ENCODE results near the gene NSD1. TPM values are rescaled to one million over a fixed set of nuclear protein-coding genes. Genes with fewer than 3 reads are reported as not detected.

NSD1 gene
- total RNA-seq, 2 experiments from 2014 or later: 91.8 to 98.4 TPM

DNA sequence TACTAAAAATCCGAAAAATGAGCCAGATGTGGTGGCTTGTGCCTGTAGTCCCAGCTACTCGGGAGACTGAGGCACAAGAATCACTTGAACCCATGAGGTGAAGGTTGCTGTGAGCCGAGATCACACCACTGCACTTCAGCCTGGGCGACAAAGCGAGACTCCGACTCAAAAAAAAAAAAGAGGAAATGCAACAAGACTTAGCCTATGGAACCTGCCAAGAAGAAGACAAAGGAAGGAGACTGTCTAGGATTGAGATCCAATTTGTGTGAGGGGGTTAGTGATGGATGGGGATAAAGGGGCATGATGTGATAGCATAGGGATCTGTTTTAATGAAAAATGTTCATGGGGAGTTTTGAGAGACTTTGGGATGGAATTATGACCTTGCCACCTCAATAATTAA lies 97.1 kb downstream of the NSD1 start:
- Mint-ChIP-seq H3K27ac (no peak overlapping the region), H3K27me3 (ENCODE audit: low read depth) (no peaks in the 10 kb centered on the region), H3K36me3 (ENCODE audit: low read depth) (peaks cover 17% of the 10 kb centered on the region), H3K4me3 (no peak overlapping the region), H3K9me3 (ENCODE audit: insufficient read depth) (no peaks in the 10 kb centered on the region), H3K4me1 (ENCODE audit: low read depth) (no peaks in the 10 kb centered on the region)
- POLR2A ChIA-PET: no interaction called here
- ATAC-seq: no peak
- CTCF ChIA-PET: no interaction called here
- no peak for DNase-seq

DNA sequence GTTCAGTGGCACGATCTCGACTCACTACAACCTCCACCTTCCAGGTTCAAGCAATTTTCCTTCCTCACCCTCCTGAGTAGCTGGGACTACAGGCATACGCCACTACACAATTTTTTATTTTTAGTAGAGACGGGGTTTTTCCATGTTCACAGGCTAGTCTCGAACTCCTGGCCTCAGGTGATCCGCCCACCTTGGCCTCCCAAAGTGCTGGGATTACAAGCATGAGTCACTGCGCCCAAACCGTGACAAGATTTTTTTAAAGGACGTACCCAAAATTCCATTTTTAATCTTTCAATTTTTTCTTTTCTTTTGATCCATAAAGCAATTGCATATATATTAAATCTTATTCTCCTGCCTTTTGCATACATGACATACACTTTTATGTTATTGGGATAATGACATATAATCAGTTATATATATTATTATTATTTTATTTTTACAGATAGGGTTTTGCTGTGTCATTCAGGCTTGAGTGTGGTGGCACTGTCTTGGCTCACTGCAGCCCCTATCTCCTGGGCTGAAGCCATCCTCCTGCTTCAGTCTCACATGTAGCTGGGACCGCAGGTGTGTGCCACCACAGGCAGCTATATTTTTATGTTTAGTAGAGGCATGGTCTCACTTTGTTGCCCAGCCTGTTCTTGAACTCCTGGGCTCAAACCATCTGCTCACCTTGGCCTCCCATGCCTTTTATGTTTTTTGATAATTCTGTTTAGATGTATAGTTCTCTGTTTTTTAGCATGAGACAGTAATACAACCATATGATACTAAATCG lies 98.1 kb downstream of the NSD1 start:
- Mint-ChIP-seq H3K4me3 (no peak overlapping the region), H3K36me3 (ENCODE audit: low read depth) (peaks cover 21% of the 10 kb centered on the region), H3K27ac (no peak overlapping the region), H3K27me3 (ENCODE audit: low read depth) (no peaks in the 10 kb centered on the region), H3K9me3 (ENCODE audit: insufficient read depth) (no peaks in the 10 kb centered on the region), H3K4me1 (ENCODE audit: low read depth) (no peaks in the 10 kb centered on the region)
- DNase-seq: no peak
- POLR2A ChIA-PET: no interaction called here
- CTCF ChIA-PET: no interaction called here
- ATAC-seq: no peak

DNA sequence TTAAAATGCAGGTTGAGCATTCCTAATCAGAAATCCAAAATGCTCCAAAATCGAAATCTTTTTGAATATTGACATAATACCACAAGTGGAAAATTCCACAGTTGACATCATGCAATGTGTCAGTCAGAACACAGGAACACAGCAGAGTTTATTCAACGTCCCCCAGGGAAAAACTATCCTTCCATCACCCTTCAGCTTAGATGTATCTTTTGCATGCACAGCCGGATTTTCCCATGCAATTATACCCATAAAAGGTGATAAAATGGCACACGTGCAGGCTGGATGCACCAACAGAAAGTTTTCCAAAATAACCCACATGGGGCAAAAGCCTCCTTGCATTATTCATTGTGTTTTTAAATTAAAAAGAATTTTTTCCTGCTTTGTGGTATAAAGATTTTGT lies 98.8 kb downstream of the NSD1 start:
- DNase-seq (no peak), ATAC-seq (no peak)
- H3K27ac Mint-ChIP-seq: no peak overlapping the region
- H3K4me3 Mint-ChIP-seq: no peak overlapping the region
- H3K27me3 Mint-ChIP-seq (ENCODE audit: low read depth): no peaks in the 10 kb centered on the region
- H3K4me1 Mint-ChIP-seq (ENCODE audit: low read depth): no peaks in the 10 kb centered on the region
- no peaks in the 10 kb centered on the region for H3K9me3 Mint-ChIP-seq (ENCODE audit: insufficient read depth)
- ChIA-PET CTCF (no interaction called here), POLR2A (interaction anchor here (1.1 kb wide), 1 partner anchor 13 kb away, joined by 4 read pairs; no protein-coding TSS in a partner anchor)
- peaks cover 24% of the 10 kb centered on the region for H3K36me3 Mint-ChIP-seq (ENCODE audit: low read depth)

DNA sequence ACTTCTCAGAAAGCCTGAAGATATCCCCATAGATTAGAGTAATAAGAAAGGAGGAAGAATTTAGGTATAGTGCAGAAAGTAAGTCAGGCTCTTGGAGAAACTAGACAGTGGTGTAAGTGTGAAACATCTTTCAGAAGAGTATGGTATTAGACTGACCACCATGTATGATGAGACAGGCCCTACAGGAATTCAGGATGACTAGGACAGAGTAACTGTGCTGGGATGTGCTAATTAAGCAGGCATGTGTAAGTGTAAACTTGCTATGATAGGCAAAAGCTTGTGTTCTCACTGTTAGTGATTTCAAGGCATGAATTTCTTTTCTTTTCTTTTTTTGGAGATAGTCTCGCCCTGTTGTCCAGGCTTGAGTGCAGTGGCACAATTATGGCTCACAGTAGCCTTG lies 99.2 kb downstream of the NSD1 start:
- Mint-ChIP-seq H3K4me1 (ENCODE audit: low read depth) (no peaks in the 10 kb centered on the region), H3K9me3 (ENCODE audit: insufficient read depth) (no peaks in the 10 kb centered on the region), H3K27me3 (ENCODE audit: low read depth) (no peaks in the 10 kb centered on the region), H3K36me3 (ENCODE audit: low read depth) (peaks cover 27% of the 10 kb centered on the region), H3K4me3 (no peak overlapping the region), H3K27ac (no peak overlapping the region)
- ChIA-PET POLR2A (interaction anchor here (1.1 kb wide), 1 partner anchor 12 kb away, joined by 4 read pairs; no protein-coding TSS in a partner anchor), CTCF (no interaction called here)
- no peak for ATAC-seq
- no peak for DNase-seq

DNA sequence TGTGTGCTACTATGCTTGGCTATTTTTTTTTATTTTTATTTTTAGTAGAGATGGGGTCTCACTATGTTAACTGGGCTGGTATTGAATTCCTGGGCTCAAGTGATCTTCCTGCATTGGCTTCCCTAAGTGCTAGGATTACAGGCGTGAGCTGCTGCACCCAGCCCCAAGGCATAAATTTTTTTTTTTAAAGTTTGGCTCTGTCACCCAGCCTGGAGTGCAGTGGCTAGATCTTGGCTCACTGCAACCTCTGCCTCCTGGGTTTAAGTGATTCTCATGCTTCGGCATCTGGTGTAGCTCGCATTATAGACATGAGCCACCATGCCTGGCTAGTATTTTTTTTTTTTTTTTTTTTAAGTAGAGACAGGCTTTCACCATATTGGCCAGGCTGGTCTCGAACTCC lies 99.6 kb downstream of the NSD1 start:
- Mint-ChIP-seq H3K27me3 (ENCODE audit: low read depth) (no peaks in the 10 kb centered on the region), H3K4me1 (ENCODE audit: low read depth) (no peaks in the 10 kb centered on the region), H3K9me3 (ENCODE audit: insufficient read depth) (no peaks in the 10 kb centered on the region), H3K36me3 (ENCODE audit: low read depth) (peaks cover 31% of the 10 kb centered on the region), H3K27ac (no peak overlapping the region), H3K4me3 (no peak overlapping the region)
- ChIA-PET POLR2A (interaction anchor here (1.1 kb wide), 1 partner anchor 12 kb away, joined by 4 read pairs; no protein-coding TSS in a partner anchor), CTCF (no interaction called here)
- ATAC-seq (no peak), DNase-seq (no peak)

DNA sequence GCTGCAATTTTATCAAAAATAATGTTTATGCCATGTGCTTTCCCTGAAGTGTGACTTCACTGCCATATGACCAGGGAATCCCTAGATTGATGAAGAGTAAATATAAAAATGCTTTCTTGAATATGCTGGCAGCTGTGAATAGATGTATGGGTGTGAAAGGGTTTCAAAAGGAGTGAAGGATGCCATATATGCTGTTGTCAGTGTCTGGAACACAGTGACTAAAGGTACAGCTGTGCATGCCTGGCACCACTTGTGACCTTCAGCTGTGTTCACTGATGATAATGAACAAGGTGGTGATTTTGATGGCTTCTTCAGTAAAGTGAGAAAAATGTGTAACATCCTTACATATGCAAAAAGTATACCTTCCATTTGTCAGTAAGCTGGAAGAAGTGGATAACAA lies 100.2 kb downstream of the NSD1 start:
- Mint-ChIP-seq H3K9me3 (ENCODE audit: insufficient read depth) (no peaks in the 10 kb centered on the region), H3K27me3 (ENCODE audit: low read depth) (no peaks in the 10 kb centered on the region), H3K4me3 (no peak overlapping the region), H3K36me3 (ENCODE audit: low read depth) (peaks cover 33% of the 10 kb centered on the region), H3K4me1 (ENCODE audit: low read depth) (no peaks in the 10 kb centered on the region), H3K27ac (no peak overlapping the region)
- ChIA-PET POLR2A (no interaction called here), CTCF (interaction anchor here (1.4 to 1.9 kb wide), 2 partner anchors 11 to 120 kb away, joined by 5 to 7 read pairs; no protein-coding TSS in a partner anchor)
- ATAC-seq (no peak), DNase-seq (no peak)

DNA sequence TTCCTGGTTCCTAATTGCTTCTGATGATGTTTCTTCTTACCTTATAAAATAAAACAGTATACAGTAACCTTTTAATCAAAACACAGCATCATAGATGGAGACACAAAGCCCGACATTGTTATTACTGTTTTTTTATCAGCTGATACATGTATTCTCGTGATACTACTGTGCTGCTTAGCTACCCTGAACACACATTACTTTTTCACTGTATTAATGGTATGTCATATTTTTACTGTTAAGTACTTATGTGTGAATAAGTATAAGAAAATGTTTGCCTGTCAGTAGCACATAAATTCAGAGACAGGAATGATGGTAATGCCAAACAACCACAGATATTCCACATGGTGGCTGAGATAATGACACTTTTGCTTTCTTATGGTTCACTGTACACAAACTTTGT lies 101.3 kb downstream of the NSD1 start:
- no peaks in the 10 kb centered on the region for H3K9me3 Mint-ChIP-seq (ENCODE audit: insufficient read depth)
- H3K4me1 Mint-ChIP-seq (ENCODE audit: low read depth): no peaks in the 10 kb centered on the region
- ATAC-seq (no peak), DNase-seq (no peak)
- H3K27ac Mint-ChIP-seq: no peak overlapping the region
- POLR2A ChIA-PET: no interaction called here
- no peak overlapping the region for H3K4me3 Mint-ChIP-seq
- no peaks in the 10 kb centered on the region for H3K27me3 Mint-ChIP-seq (ENCODE audit: low read depth)
- peaks cover 29% of the 10 kb centered on the region for H3K36me3 Mint-ChIP-seq (ENCODE audit: low read depth)
- CTCF ChIA-PET: interaction anchor here (0.6 to 1.9 kb wide), 3 partner anchors 10 to 121 kb away, joined by 3 to 7 read pairs (median 5); no protein-coding TSS in a partner anchor

DNA sequence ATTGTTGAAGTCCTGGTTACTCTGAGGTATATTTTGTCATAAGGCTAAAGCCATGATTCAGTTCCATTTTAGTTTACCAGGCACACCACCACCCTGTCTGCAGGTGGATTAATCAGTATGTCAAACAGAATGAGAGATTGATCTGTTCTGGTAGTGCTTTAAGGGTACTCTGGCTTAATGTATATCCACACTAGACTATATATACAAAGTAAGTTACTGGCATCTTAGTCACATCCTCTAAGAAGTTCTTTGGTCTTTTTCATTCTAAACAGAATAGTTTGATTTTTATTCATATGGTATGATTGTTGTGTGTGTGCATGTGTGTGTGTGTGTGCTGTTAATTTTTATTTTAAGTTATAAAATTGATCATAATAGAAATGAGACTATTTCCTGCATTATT lies 108.2 kb downstream of the NSD1 start:
- H3K36me3 Mint-ChIP-seq (ENCODE audit: low read depth): peaks cover 42% of the 10 kb centered on the region
- ATAC-seq: no peak
- POLR2A ChIA-PET: no interaction called here

DNA sequence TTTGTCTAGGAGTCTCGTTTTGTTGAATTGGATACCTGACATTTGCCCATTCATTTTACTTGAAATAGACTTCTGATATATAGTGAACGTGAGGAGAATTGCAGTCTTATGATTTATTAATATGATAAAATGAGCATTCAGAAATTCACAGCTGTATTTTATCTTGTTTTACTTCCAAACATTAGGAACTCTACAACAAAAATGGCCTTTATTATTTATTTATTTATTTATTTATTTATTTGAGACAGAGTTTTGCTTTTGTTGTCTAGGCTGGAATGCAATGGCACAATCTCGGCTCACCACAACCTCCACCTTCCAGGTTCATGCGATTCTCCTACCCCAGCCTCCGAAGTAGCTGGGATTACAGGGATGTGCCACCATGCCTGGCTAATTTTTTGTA lies 108.7 kb downstream of the NSD1 start:
- H3K4me1 Mint-ChIP-seq (ENCODE audit: low read depth): no peaks in the 10 kb centered on the region
- DNase-seq (no peak), ATAC-seq (no peak)
- no peaks in the 10 kb centered on the region for H3K9me3 Mint-ChIP-seq (ENCODE audit: insufficient read depth)
- H3K4me3 Mint-ChIP-seq: no peak overlapping the region
- POLR2A ChIA-PET: no interaction called here
- H3K36me3 Mint-ChIP-seq (ENCODE audit: low read depth): peaks cover 45% of the 10 kb centered on the region
- no peaks in the 10 kb centered on the region for H3K27me3 Mint-ChIP-seq (ENCODE audit: low read depth)
- no peak overlapping the region for H3K27ac Mint-ChIP-seq
- CTCF ChIA-PET: no interaction called here

More for the DNA sequence above, 108.2 kb downstream of the NSD1 start:
- CTCF ChIA-PET: no interaction called here
- no peak for DNase-seq
- no peaks in the 10 kb centered on the region for H3K9me3 Mint-ChIP-seq (ENCODE audit: insufficient read depth)
- no peak overlapping the region for H3K4me3 Mint-ChIP-seq
- no peak overlapping the region for H3K27ac Mint-ChIP-seq
- H3K4me1 Mint-ChIP-seq (ENCODE audit: low read depth): no peaks in the 10 kb centered on the region
- no peaks in the 10 kb centered on the region for H3K27me3 Mint-ChIP-seq (ENCODE audit: low read depth)

DNA sequence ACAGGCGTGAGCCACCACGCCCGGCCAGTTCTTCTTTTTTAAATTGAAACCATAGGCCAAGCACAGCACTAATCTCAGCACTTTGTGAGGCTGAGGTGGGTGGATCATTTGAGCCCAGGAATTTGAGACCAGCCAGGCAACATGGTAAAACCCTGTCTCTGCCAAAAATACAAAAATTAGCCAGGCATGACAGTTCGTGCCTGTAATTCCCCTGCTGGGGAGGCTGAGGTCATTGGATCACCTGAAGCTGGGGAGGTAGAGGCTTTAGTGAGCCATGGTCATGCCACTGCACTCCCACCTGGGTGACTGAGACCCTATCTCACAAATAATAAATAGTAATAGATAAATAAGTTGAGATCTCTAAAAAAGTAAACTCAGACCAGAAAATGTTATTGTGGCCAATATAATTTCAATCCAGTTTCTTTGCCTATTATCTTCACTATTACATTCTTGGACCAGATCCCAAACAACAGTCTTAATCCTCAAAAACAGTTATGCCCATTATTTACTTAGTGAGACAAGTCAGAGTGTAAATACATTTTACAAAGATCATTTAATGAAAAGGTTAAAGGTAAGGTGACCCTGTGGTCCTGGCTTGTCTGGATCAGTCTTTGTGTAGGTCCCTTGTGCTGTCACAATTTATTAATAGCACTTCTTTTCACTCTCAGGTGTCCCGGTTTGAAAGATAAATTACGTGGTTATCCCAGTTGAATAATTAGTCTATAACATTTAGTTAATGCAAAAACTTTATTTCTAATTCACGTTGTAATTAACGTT lies 116.4 kb downstream of the NSD1 start:
- ChIA-PET POLR2A (no interaction called here), CTCF (interaction anchor here (1.6 to 4.6 kb wide), 2 partner anchors 137 to 138 kb away, joined by 4 to 31 read pairs; no protein-coding TSS in a partner anchor)
- Mint-ChIP-seq H3K9me3 (ENCODE audit: insufficient read depth) (no peaks in the 10 kb centered on the region), H3K27ac (no peak overlapping the region), H3K4me3 (no peak overlapping the region), H3K36me3 (ENCODE audit: low read depth) (peaks cover 52% of the 10 kb centered on the region), H3K27me3 (ENCODE audit: low read depth) (no peaks in the 10 kb centered on the region), H3K4me1 (ENCODE audit: low read depth) (no peaks in the 10 kb centered on the region)
- no peak for DNase-seq
- no peak for ATAC-seq

DNA sequence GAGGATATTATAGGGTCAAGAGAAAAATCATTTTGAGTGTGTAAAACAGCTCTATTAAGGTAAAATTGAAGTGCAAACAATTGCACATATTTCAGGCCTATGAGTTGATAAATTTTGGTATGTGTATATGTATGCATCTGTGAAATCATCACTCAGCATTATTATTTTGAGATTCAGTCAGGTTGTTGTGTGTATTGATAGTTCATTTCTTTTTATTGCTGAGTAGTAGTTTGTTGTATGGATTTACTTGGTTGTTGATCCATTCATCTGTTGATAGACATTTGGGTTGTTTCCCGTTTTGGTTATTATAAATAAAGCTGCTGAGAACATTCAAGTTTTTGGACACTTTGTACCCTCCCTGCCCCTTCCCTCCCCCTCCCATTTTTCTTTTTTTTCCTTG lies 119.7 kb downstream of the NSD1 start:
- Mint-ChIP-seq H3K27me3 (ENCODE audit: low read depth) (no peaks in the 10 kb centered on the region), H3K9me3 (ENCODE audit: insufficient read depth) (no peaks in the 10 kb centered on the region), H3K4me3 (no peak overlapping the region), H3K36me3 (ENCODE audit: low read depth) (peaks cover 52% of the 10 kb centered on the region), H3K27ac (no peak overlapping the region), H3K4me1 (ENCODE audit: low read depth) (peaks cover 8% of the 10 kb centered on the region)
- ChIA-PET POLR2A (no interaction called here), CTCF (interaction anchor here (1.2 to 4.6 kb wide), 2 partner anchors 140 to 179 kb away, joined by 3 to 31 read pairs; no protein-coding TSS in a partner anchor)
- ATAC-seq (no peak), DNase-seq (no peak)

DNA sequence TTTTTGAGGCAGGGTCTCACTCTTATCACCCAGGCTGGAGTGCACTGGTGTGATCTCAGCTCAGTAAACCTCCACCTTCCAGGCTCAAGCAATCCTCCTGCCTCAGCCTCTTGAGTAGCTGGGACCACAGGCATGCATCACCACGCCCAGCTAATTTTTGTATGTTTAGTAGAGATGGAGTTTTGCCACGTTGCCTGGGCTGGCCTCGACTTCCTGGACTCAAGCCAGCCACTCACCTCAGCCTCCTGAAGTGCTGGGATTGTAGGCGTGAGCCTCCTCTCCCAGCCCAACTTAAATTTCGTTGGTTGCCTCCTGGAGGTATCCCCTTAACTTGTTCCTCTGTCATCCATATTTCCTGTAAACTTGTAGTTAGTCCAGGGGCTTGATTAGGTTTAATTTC lies 122.7 kb downstream of the NSD1 start:
- Mint-ChIP-seq H3K36me3 (ENCODE audit: low read depth) (peaks cover 61% of the 10 kb centered on the region), H3K4me1 (ENCODE audit: low read depth) (peaks cover 8% of the 10 kb centered on the region), H3K9me3 (ENCODE audit: insufficient read depth) (no peaks in the 10 kb centered on the region), H3K27me3 (ENCODE audit: low read depth) (no peaks in the 10 kb centered on the region), H3K4me3 (no peak overlapping the region), H3K27ac (no peak overlapping the region)
- CTCF ChIA-PET: no interaction called here
- DNase-seq (no peak), ATAC-seq (no peak)
- POLR2A ChIA-PET: interaction anchor here (0.6 kb wide), 1 partner anchor 115 kb away, joined by 3 read pairs; no protein-coding TSS in a partner anchor
